GM18868 (cell line): ENCODE measurements around the gene RTBDN.

Source experiments
- ATAC-seq: cut with Tn5 transposase; IDR thresholded peaks from one replicate; pipeline ENCODE4 v1.9.1; 2021; ENCODE audit warnings: mild to moderate bottlenecking, moderate library complexity; ENCODE audit not compliant: unreplicated experiment

RTBDN gene

DNA sequence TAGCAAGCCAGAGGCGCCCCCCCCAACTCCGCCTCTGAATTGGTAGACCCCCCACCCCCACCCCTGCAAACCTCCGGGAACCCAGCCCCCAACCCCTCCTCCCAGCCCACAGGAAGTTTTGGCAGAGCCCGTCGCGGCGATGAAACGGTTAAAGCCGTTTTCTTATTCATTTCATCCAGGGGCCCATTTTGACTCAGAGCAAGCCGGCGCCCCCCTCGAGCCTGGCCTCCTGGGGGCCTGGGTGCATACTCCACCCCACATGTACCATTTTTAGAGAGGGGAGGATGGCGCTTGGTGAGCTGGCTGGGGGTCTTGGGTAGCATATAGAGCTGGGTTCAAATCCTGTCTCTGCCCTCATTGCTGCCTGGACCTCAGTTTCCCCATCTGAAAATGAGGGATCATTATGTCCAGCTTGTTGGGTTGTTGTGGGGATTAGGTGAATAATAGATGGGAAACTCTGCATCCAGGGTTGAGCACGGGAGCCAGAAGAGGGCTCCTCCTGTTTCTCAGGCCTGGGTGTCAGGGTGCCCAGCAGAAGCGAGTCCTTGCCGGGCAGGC lies 51.0 kb downstream of the RTBDN start:
- ATAC-seq: peak; percentile 3

DNA sequence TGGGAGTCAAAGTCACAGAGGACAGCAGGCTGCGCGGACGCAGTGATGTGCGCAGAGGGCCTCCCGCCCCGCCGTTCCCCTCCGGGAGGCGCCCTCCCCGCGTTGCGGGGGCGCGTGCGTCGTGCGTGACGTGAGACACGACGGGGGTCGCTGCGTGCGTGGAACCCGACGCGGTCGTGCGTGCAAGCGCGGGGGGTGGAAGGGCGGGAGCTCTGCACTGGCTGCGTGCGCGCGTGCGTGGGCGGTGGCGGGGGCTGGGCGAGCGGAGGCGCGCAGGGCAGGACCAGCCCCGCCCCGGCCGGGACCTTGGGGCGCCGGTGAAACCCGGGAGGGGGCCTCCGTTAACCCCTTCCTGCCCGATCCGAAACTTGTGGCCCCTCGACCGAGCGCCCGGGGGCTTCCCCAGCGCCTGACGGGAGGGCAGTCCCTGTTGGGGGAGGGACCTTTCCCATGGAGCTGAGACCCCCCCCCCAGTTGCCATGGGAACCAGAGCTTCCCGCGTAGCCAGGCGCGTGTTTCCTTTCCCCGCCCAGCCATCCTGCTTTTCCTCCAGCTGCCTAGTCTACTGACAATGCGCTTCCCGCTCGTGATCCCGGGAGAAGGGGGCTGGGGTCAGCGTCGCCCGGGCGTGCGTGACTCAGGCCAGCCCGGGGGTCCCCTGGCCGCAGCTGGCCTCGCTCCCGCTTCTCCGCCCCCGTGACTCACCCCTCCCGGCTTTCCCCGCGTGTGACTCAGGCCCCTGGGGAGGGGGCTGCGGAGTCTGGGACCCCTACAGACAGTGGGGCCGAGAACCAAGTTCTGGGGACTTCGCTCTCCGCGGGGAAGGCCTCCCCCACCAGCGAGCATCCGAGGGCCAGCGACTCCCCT lies 51.7 kb downstream of the RTBDN start:
- ATAC-seq: peak; percentile 22

DNA sequence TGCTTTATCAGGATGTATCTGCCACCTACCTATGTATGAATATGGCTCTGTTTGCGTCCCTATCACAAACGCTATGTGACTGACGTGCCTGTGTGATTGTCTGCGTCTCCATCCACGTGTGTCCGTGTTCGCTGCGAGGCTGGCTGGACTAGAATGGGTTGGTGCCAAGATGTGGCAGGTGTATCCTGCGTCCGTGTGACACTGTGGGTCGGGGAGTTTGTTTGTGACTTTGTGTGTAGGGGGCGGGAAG lies 52.3 kb downstream of the RTBDN start:
- ATAC-seq: no peak

DNA sequence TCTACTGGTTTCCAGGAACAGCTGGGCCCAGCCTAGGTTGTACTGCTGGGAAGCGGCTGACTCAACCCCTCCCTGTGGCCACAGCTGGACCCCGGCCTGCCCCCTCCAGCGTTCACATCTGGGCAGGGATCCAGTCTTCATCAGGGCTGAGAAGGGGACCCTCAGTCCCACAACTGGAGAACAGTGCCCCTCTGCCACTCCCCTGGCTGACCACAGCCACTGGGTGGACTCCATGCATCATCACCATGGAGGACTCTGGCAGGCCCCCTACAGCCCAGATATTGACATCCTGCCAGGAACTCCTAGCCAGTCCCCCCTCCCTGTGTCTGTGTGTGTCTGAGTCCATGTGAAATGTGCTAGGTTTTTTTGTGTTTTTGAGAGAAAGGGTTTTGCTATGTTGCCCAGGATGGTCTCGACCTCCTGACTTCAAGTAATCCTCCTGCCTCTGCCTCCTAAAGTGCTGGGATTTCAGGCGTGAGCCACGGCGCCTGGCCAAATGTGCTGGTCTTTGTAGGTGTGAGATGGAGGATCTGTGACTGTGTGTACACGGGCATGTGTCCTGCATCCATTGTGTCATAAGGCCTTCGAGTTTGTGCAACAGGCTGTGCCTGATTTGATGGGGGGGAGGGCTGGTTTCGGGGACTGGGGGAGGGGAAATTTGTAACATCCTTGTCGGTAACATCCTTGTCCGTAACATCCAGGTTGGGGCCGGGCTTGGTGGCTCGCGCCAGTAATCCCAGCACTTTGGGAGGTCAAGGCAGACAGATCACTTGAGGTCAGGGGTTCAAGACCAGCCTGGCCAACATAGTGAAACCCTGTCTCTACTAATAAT lies 55.0 kb downstream of the RTBDN start:
- ATAC-seq: no peak

DNA sequence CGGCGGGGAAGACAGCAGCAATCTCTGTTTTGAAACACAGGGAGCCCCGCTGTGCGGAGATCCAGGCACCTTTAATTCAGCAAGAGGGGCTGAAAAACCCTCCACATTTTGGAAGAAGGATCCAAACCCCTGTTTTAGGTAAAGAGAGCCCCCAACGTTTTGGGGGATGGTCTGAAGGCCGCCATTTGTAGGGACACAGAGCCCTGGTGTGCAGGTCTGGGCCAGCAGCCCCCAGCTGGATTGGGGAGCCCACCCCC lies 55.5 kb downstream of the RTBDN start:
- no peak for ATAC-seq

DNA sequence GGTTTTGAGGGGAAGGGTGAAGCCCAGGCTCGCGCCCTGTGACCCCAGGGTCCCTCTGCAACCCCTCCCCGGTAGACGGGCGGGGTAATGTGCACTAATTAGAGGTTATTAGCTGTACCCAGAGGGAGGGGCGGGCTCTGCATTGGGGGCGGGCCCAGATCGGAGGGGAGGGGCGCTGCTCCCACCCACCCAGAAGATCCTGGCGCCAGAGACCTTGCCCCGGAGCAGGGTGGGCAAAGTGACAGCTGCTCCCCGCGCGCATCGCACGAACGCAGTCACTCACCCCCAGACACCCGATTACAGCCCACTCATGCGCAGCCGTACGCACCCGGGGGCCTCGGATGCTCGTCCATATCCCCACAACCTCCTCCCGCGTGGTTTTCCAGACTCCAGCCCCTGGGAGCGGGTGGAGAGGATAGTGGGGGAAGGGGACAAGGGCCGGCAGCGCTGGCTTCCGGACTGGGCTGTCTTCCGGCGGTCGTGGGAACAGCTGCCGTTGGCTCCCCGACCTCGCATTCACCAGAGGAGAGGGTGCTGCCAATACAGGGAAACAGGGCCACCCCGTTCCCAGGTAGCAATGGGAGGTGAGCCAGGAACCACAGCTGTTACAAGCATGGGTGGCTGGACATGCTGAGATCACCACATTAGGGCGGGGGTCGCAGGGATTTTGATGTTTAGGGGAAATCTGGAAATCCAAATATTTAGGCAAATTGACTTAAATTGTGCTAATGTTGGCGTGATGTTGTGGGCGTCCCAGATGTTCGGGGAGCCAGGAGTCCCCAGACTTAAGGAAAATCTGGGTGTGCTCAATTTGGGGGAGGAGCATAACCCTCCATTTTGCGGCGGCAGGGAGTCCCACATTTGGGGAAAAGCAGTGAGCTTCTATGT lies 56.1 kb downstream of the RTBDN start:
- no peak for ATAC-seq

DNA sequence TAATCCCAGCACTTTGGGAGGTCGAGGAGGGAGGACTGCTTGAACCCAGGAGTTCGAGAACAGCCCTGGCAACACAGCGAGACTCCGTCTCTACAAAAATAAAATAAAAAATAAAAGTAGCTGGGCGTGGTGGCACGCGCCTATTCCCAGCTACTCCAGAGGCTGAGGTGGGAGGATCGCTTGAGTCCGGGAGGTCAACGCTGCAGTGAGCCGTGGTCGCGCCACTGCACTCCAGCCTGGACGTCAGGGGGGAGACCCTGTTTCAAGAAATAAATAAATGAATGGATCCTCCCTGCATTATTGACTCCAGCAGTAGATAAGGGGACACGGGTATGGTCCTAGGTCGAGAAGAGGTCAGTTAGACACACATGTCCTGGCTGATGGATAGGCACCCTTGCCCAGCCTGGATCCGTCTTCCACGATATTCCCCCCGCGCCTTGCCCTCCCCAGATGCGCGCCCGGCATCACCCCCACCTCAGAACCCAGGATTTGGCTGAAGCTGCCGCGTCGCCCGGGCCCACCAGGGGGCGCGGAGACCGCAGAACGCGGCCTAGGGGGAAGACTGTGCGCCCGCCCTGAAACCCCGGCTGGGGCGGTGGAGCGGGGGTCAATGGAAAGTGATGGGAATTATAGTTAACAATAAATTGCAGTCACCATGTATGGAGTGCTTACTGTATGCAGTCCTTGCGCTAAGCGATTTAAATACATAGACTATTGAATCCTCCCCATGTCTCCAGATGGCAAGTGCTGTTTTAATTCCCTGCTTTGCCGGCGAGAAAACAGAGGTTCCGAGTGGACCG lies 57.0 kb downstream of the RTBDN start:
- ATAC-seq: peak; percentile 35
